Mesenchymal stem cell (in vitro differentiated cells and primary cell): ENCODE data around the gene KIF5A.
A peak's percentile ranks its signal among the peaks of the same experiment; 100 is the strongest.

Experiments used
- DNase-seq: peaks from one replicate; pipeline ENCODE4 v3.0.0-alpha.2; 2013
- H2AFZ ChIP-seq: one replicate; pipeline ENCODE4 v1.6.1; 2013; ENCODE audit warnings: low read depth, mild to moderate bottlenecking, control low read depth, inconsistent platforms, low read length, moderate library complexity
- H2AK5ac ChIP-seq: 2 replicates; pipeline ENCODE4 v1.6.1; 2013; ENCODE audit warnings: low read length, moderate library complexity, mild to moderate bottlenecking, inconsistent platforms; ENCODE audit not compliant: severe bottlenecking
- H2BK120ac ChIP-seq: one replicate; pipeline ENCODE4 v1.6.1; 2013; ENCODE audit warnings: low read depth, mild to moderate bottlenecking, inconsistent platforms, low read length, moderate library complexity
- H2BK12ac ChIP-seq, 2 experiments: one replicate each; pipeline ENCODE4 v1.6.1; 2013; ENCODE audit warnings: inconsistent platforms in 2 of 2, low read length in 2 of 2, mild to moderate bottlenecking in 2 of 2, moderate library complexity in 2 of 2, control low read depth in 1 of 2
- H2BK15ac ChIP-seq: one replicate; pipeline ENCODE4 v1.6.1; 2013; ENCODE audit warnings: mild to moderate bottlenecking, low read depth, inconsistent platforms; ENCODE audit not compliant: poor library complexity, severe bottlenecking
- H2BK5ac ChIP-seq: 2 replicates; pipeline ENCODE4 v1.6.1; 2013; ENCODE audit warnings: low read depth, mild to moderate bottlenecking, low read length, control low read depth, inconsistent platforms; ENCODE audit not compliant: poor library complexity, severe bottlenecking
- H3K14ac ChIP-seq, 2 experiments: one replicate each; pipeline ENCODE4 v1.6.1; 2013; ENCODE audit warnings: inconsistent platforms in 2 of 2, low read length in 2 of 2, control low read depth in 1 of 2, mild to moderate bottlenecking in 1 of 2, moderate library complexity in 1 of 2
- H3K18ac ChIP-seq, 2 experiments: one replicate each; pipeline ENCODE4 v1.6.1; 2013; ENCODE audit warnings: inconsistent platforms in 2 of 2, low read length in 2 of 2, control low read depth in 1 of 2, low read depth in 1 of 2, mild to moderate bottlenecking in 1 of 2
- H3K23ac ChIP-seq, 2 experiments: one replicate each; pipeline ENCODE4 v1.6.1; 2013; ENCODE audit warnings: inconsistent platforms in 2 of 2, low read length in 2 of 2, mild to moderate bottlenecking in 2 of 2, moderate library complexity in 2 of 2, control low read depth in 1 of 2
- H3K27ac ChIP-seq: 2 replicates; pipeline ENCODE4 v1.5.1; 2013; ENCODE audit warnings: mild to moderate bottlenecking, moderate library complexity, low read length, control low read depth, inconsistent platforms; ENCODE audit not compliant: poor library complexity, severe bottlenecking
- H3K27me3 ChIP-seq, 2 experiments: 2 replicates each; pipeline versions ENCODE4 v1.6.1 to v1.7.0; 2013; ENCODE audit warnings: low read length in 2 of 2, mild to moderate bottlenecking in 2 of 2, moderate library complexity in 2 of 2, control low read depth in 1 of 2, inconsistent platforms in 1 of 2; ENCODE audit not compliant: control insufficient read depth in 1 of 2, insufficient read depth in 1 of 2
- H3K36me3 ChIP-seq, 2 experiments: 2 replicates each; pipeline versions ENCODE4 v1.6.1 to v1.7.0; 2013; ENCODE audit warnings: low read length in 2 of 2, control low read depth in 1 of 2, inconsistent platforms in 1 of 2, low read depth in 1 of 2, mild to moderate bottlenecking in 1 of 2; ENCODE audit not compliant: insufficient read depth in 2 of 2, control insufficient read depth in 1 of 2
- H3K4ac ChIP-seq, 2 experiments: one replicate each; pipeline ENCODE4 v1.6.1; 2013; ENCODE audit warnings: inconsistent platforms in 2 of 2, low read length in 2 of 2, mild to moderate bottlenecking in 2 of 2, moderate library complexity in 2 of 2, control low read depth in 1 of 2, low read depth in 1 of 2
- H3K4me1 ChIP-seq: 2 replicates; pipeline ENCODE4 v1.6.1; 2013; ENCODE audit warnings: low read depth, low read length, control low read depth; ENCODE audit not compliant: control insufficient read depth, insufficient read depth
- H3K4me2 ChIP-seq: 2 replicates; pipeline ENCODE4 v1.6.1; 2013; ENCODE audit warnings: low read length, mild to moderate bottlenecking, inconsistent platforms; ENCODE audit not compliant: poor library complexity, severe bottlenecking
- H3K4me3 ChIP-seq, 2 experiments: 2 replicates each; pipeline versions ENCODE4 v1.5.1 to v1.7.0; 2013; ENCODE audit warnings: low read length in 2 of 2, mild to moderate bottlenecking in 2 of 2, control low read depth in 1 of 2, low read depth in 1 of 2; ENCODE audit not compliant: insufficient read depth in 1 of 2
- H3K79me1 ChIP-seq: replicated peaks from 2 replicates; pipeline ENCODE4 v1.6.1; 2013; ENCODE audit warnings: mild to moderate bottlenecking, control low read depth, low read length, inconsistent platforms; ENCODE audit not compliant: poor library complexity, severe bottlenecking
- H3K9ac ChIP-seq: 2 replicates; pipeline ENCODE4 v1.7.0; 2013; ENCODE audit warnings: mild to moderate bottlenecking, low read length, moderate library complexity
- H3K9me3 ChIP-seq: 2 replicates; pipeline ENCODE4 v1.7.0; 2013; ENCODE audit warnings: mild to moderate bottlenecking, low read length; ENCODE audit not compliant: control insufficient read depth
- H4K8ac ChIP-seq: one replicate; pipeline ENCODE4 v1.6.1; 2013; ENCODE audit warnings: inconsistent platforms, mild to moderate bottlenecking, low read length, moderate library complexity
- H4K91ac ChIP-seq: one replicate; pipeline ENCODE4 v1.6.1; 2013; ENCODE audit warnings: mild to moderate bottlenecking, low read length, inconsistent platforms
- WGBS: methylation state at CpG from one replicate; pipeline ENCODE4 v1.1.7; 2013; ENCODE audit warnings: mixed read lengths; 5-methylcytosine and 5-hydroxymethylcytosine counted together

The KIF5A gene

DNA sequence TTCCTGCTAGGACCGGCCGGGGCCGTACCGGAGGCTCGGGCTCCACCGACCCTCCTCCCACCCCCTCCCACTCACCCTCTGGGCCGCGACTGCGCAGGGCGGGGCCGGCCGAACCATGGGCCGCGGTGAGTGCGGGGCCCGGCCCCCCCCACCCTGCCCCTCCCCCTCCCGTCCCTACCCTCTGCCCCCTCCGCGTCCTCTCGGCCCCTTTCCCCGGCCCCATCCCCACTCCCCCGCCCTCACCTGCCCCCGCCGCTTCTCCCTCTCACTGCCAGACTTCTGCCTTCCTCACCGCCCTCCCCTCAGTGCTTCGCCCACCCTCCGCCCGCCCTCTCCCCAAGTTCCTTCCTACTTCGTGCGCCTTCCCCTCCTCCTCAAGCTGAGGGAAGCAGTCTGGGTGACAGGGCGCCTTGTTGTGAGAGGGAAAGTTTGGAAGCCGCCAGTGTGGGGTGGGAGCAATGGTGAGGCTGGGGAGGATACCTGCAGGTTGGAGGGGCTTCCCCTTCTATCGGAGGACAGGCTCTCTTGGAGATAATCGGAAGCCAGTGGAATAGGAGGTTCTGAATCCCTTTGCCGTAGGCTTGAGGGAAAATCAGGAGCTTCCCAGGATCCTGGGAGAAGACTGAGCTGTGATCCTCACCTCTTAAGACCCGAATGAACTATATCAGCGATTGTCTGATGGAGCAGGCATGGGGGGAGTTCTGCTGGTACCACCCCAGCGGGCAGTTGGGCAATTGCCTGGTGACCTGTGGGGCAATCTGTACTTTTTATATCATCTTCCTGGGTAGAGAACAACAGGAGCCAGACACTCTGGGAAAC, 26.7 kb upstream of the KIF5A start:
- H3K79me1 ChIP-seq = peaks cover 21% of the 10 kb centered on the region
- H3K4me3 ChIP-seq = peak overlapping the region; percentile 75 to 95
- no peak overlapping the region for H2AK5ac ChIP-seq
- peak overlapping the region in 1 of 2 experiments; percentile 2 for H3K14ac ChIP-seq
- peak overlapping the region; percentile 98 for H2BK120ac ChIP-seq
- H2BK12ac ChIP-seq = peak overlapping the region in 1 of 2 experiments; percentile 40
- H3K9me3 ChIP-seq = no peaks in the 10 kb centered on the region
- H2BK15ac ChIP-seq = peak overlapping the region; percentile 70
- peak overlapping the region; percentile 84 for H4K91ac ChIP-seq
- H3K18ac ChIP-seq = peak overlapping the region; percentile 88 to 92
- H4K8ac ChIP-seq = peak overlapping the region; percentile 87
- H2BK5ac ChIP-seq = peak overlapping the region; percentile 63
- 1% methylated on average over 17 of the region's 38 CpGs for WGBS
- H3K4ac ChIP-seq = peak overlapping the region in 1 of 2 experiments; percentile 85
- peak overlapping the region; percentile 72 for H3K27ac ChIP-seq
- peaks cover 39% of the 10 kb centered on the region for H3K4me1 ChIP-seq
- H2AFZ ChIP-seq = no peak overlapping the region
- H3K23ac ChIP-seq = peak overlapping the region in 1 of 2 experiments; percentile 6
- H3K4me2 ChIP-seq = peak overlapping the region; percentile 57
- no peaks in the 10 kb centered on the region for H3K27me3 ChIP-seq
- DNase-seq = peak; percentile 65
- H3K36me3 ChIP-seq = peaks cover 40 to 45% of the 10 kb centered on the region in 2 experiments
- H3K9ac ChIP-seq = peak overlapping the region; percentile 95

DNA sequence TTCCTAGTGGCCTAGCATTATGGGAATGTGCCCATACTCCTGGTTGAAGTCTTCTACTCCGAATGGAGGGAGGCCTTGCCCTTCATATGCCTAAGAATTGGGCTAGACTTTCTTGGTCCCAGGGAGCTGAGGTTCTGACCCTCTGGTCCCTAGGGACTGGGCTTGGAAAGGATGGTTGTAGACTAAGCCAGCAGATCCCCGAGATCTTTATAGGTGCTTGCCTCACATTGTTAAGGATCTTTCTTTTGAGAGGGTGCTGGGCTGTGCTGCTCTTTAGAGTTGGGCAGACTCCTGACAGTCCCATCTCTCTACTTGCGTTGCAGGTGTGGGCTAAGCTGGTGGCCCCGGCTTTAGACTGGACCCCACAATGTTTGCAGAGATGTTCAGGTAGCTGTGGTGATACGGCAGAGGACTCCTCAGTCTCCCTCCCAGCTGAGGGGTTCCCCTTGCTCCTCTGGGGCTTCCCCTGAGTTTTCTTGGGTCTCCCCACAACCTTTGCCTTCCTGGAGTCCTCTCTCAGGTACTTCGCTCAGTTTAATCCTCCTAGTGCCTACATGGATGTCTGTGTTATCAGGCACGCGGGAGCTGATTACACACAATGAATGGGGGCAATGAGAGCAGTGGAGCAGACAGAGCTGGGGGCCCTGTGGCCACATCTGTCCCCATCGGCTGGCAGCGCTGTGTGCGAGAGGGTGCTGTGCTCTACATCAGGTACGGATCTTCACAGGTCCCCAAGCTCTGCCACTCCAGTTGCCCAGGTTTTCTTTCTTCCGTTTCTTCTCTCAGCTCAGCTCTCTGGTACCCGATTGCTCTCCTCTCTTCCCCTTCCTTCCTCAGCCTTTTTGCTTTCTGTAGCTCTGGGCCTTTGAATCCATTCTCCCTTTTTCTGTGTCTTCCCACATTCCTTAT, 25.9 kb upstream of the KIF5A start:
- H2BK120ac ChIP-seq = peak overlapping the region; percentile 98
- peak overlapping the region; percentile 40 for H2AK5ac ChIP-seq
- H2BK12ac ChIP-seq = no peak overlapping the region
- H2BK15ac ChIP-seq = no peak overlapping the region
- peak overlapping the region; percentile 72 for H3K27ac ChIP-seq
- H3K23ac ChIP-seq = no peak overlapping the region
- WGBS = 88% methylated on average over 14 of the region's 14 CpGs
- H3K14ac ChIP-seq = peak overlapping the region in 1 of 2 experiments; percentile 35
- H3K18ac ChIP-seq = no peak overlapping the region
- H3K27me3 ChIP-seq = no peaks in the 10 kb centered on the region
- no peaks in the 10 kb centered on the region for H3K9me3 ChIP-seq
- peaks cover 48 to 49% of the 10 kb centered on the region in 2 experiments for H3K36me3 ChIP-seq
- H3K4me2 ChIP-seq = peak overlapping the region; percentile 57
- peak overlapping the region in 1 of 2 experiments; percentile 11 for H3K4ac ChIP-seq
- no peak for DNase-seq
- H2BK5ac ChIP-seq = no peak overlapping the region
- H3K9ac ChIP-seq = peak overlapping the region; percentile 95
- peaks cover 28% of the 10 kb centered on the region for H3K79me1 ChIP-seq
- no peak overlapping the region for H4K91ac ChIP-seq
- H3K4me1 ChIP-seq = peaks cover 37% of the 10 kb centered on the region
- no peak overlapping the region for H4K8ac ChIP-seq
- peak overlapping the region in 1 of 2 experiments; percentile 95 for H3K4me3 ChIP-seq
- H2AFZ ChIP-seq = no peak overlapping the region

DNA sequence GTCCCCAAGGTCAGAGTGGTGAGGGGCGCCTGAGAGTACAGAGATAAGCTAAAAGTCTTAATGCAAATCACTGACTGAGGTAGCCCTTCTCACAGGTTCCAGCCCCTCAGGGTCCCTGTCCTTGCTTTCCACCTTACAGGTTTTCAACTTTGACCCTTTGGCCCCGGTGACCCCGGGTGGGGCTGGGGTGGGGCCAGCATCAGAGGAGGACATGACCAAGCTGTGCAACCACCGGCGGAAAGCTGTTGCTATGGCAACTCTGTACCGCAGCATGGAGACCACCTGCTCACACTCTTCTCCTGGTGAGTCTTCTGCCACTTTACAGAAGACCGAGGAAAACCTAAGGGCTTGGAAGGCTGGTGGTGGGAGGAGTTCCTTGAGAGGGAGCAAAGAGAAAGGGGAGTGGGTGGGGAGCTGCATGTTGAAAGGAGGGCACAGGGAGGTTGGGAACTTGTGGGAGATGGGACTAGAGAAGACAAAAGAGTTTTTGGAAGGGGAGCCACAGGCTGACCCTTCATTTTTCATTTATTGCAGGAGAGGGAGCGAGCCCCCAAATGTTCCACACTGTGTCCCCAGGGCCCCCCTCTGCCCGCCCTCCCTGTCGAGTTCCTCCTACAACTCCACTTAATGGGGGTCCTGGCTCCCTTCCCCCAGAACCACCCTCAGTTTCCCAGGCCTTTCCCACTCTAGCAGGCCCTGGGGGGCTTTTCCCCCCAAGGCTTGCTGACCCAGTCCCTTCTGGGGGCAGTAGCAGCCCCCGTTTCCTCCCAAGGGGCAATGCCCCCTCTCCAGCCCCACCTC, 24.8 kb upstream of the KIF5A start:
- Histone ChIP-seq H4K8ac (no peak overlapping the region), H3K4ac (no peak overlapping the region), H3K9ac (peak overlapping the region; percentile 95), H2AFZ (no peak overlapping the region), H3K14ac (no peak overlapping the region), H3K4me2 (no peak overlapping the region), H2BK5ac (no peak overlapping the region), H4K91ac (no peak overlapping the region), H3K9me3 (no peaks in the 10 kb centered on the region), H3K27me3 (no peaks in the 10 kb centered on the region), H3K18ac (no peak overlapping the region), H2BK120ac (no peak overlapping the region), H2BK12ac (no peak overlapping the region), H3K79me1 (peaks cover 32% of the 10 kb centered on the region), H2BK15ac (no peak overlapping the region), H3K4me1 (peaks cover 37% of the 10 kb centered on the region), H3K27ac (no peak overlapping the region), H3K23ac (no peak overlapping the region), H3K4me3 (peak overlapping the region in 1 of 2 experiments; percentile 95), H2AK5ac (no peak overlapping the region), H3K36me3 (peaks cover 53 to 56% of the 10 kb centered on the region in 2 experiments)
- WGBS = 92% methylated on average over 8 of the region's 11 CpGs
- no peak for DNase-seq
